Lower leg skin (tissue), 4 donors: ENCODE results near the gene CHP2. TPM values are rescaled to one million over a fixed set of nuclear protein-coding genes. Genes with fewer than 3 reads are reported as not detected.
A peak's percentile ranks its signal among the peaks of the same experiment; 100 is the strongest.
"Not testable (repeated sequence)": the region's sequence is repeated elsewhere in the genome, so short reads cannot be mapped to it uniquely, and the experiment has no call there.

Experiments
- DNase-seq, 2 donors: peaks; one replicate each; pipeline ENCODE4 v3.0.0-alpha.2; 2019; ENCODE audit warnings: low spot score in 2 of 2
- H3K4me3 ChIP-seq: fragments of 200-600 bp; sonication (generic); 2 replicates; pipeline ENCODE4 v1.5.1; 2017; ENCODE audit warnings: mild to moderate bottlenecking, low read depth; ENCODE audit not compliant: poor library complexity, severe bottlenecking
- CTCF ChIP-seq, 3 donors: fragments of 450-650 bp; IDR thresholded peaks; one replicate each; pipeline ENCODE4 v1.5.1; 2016; ENCODE audit warnings: antibody characterized with exemption in 3 of 3, mild to moderate bottlenecking in 3 of 3, moderate library complexity in 2 of 3
- POLR2A ChIP-seq, 2 donors: fragments of 450-650 bp; IDR thresholded peaks; one replicate each; pipeline ENCODE4 v1.6.1; 2016 to 2017; ENCODE audit warnings: antibody characterized with exemption in 2 of 2, mild to moderate bottlenecking in 1 of 2, moderate library complexity in 1 of 2
- WGBS, 2 donors: methylation state at CpG; one replicate each; pipeline ENCODE4 v1.1.5; 2018; 5-methylcytosine and 5-hydroxymethylcytosine counted together
- intact Hi-C: fragments of 100-400 bp; cut with DNase I; formaldehyde crosslinking; loops from one replicate; pipeline ENCODE4 v1.15.0; 2023; ENCODE audit warnings: low total_unique reads
- total RNA-seq, 4 donors: library from RNA; depleted of rRNA; stranded (reverse); fragments of >200 nt; gene quantifications; one replicate each; pipeline ENCODE4 v1.1.0, GENCODE V29; 2016

The CHP2 gene
- total RNA-seq, 4 donors from 2014 or later = 120 to 176 (median 134) TPM

DNA sequence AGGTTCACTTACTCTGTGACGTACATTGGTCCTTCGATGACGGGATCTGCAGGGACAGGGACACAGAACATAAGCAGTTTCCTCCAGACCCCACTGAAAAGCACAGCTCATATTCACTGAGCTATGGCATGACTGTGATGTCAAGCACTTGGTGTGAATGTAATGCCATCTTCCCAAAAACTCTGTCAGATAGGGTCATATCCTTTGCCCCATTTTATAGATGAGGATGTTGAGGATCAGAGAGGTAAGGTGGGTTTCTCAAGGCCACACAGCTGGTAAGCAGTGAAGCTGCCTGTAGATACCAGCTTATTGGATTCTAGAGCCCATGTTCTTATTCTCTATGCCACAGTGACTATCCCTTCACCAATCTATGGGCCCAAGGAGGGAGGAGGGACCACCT lies 44.3 kb upstream of the CHP2 start:
- WGBS, 2 donors = 94 to 98% methylated on average over 3 of the region's 3 CpGs
- DNase-seq = no peak
- intact Hi-C loops = no loop called here
- no peak for TF ChIP-seq POLR2A (IDR thresholded peaks at IDR 0.05)
- no peak for TF ChIP-seq CTCF (IDR thresholded peaks at IDR 0.05)
- no peak overlapping the region for H3K4me3 ChIP-seq

DNA sequence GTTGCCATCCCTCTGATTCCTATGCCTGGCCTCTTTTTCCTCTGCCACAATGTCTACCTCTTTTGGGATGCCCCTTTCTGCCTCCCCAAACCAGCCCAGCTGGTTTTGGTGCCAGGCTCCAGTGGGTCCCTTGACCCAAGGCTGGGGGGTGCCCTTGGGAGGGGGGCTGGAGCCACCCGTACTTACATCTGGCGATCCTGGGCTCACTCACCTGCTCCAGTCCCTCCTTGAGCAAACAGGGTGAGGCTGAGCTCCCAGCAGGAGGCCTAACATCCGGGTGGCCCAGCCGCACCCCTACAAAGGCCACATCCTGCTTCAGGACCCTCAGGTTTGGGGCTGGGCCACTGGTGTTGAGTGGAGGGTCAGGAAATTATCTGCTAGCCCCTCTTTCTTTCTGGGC lies 43.0 kb upstream of the CHP2 start:
- no peak for DNase-seq
- TF ChIP-seq POLR2A (IDR thresholded peaks at IDR 0.05) (no peak), CTCF (IDR thresholded peaks at IDR 0.05) (no peak)
- WGBS, 2 donors = 59 to 73% methylated on average over 4 of the region's 4 CpGs
- H3K4me3 ChIP-seq = no peak overlapping the region
- intact Hi-C loops = no loop called here

- no peak for DNase-seq
- whole genome bisulfite sequencing, 2 donors = 5 to 6% methylated on average over 11 to 18 of the region's 37 CpGs
- TF ChIP-seq POLR2A (IDR thresholded peaks at IDR 0.05) = no peak
- no peak for TF ChIP-seq CTCF (IDR thresholded peaks at IDR 0.05)
- intact Hi-C loops = no loop called here
- H3K4me3 ChIP-seq = no peak within 1 kb of the TSS
Observed at GRCh38 chr16:23712976-23713375, 41.9 kb upstream of the CHP2 start, which contains the start of gene ERN2. Gene ERN2 (minus strand): TSS chr16:23713222. CDS start chr16:23713187, 35 bp downstream.

- intact Hi-C loops = no loop called here
- DNase-seq = no peak
Observed at GRCh38 chr16:23716484-23716883, 38.3 kb upstream of the CHP2 start.

DNA sequence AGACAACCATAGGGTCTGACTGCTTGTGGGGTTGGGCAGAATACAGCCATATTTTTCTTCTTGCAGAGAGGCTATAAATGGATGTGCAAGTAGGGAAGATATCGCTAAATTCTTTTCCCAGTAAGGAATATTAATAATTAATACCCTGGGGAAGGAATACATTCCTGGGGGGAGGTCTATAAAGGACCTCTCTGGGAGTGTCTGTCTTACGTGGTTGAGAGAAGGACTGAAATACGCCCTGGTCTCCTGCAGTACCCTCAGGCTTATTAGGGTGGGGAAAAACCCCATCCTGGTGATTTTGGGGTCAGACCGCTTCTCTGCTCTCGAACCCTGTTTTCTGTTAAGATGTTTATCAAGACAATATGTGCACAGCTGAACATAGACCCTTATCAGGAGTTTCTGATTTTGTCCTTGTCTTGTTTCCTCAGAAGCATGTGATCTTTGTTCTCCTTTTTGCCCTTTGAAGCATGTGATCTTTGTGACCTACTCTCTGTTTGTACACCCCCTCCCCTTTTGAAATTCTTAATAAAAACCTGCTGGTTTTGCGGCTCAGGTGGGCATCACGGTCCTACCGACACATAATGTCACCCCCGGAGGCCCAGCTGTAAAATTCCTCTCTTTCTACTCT lies 32.1 kb upstream of the CHP2 start:
- WGBS, 2 donors = 73 to 79% methylated on average over 9 of the region's 9 CpGs

More at GRCh38 chr16:23716484-23716883, 38.3 kb upstream of the CHP2 start:
- no peak for TF ChIP-seq CTCF (IDR thresholded peaks at IDR 0.05)
- TF ChIP-seq POLR2A (IDR thresholded peaks at IDR 0.05) = no peak
- no peak overlapping the region for H3K4me3 ChIP-seq
- WGBS, 2 donors = 83 to 88% methylated on average over 5 of the region's 5 CpGs

DNA sequence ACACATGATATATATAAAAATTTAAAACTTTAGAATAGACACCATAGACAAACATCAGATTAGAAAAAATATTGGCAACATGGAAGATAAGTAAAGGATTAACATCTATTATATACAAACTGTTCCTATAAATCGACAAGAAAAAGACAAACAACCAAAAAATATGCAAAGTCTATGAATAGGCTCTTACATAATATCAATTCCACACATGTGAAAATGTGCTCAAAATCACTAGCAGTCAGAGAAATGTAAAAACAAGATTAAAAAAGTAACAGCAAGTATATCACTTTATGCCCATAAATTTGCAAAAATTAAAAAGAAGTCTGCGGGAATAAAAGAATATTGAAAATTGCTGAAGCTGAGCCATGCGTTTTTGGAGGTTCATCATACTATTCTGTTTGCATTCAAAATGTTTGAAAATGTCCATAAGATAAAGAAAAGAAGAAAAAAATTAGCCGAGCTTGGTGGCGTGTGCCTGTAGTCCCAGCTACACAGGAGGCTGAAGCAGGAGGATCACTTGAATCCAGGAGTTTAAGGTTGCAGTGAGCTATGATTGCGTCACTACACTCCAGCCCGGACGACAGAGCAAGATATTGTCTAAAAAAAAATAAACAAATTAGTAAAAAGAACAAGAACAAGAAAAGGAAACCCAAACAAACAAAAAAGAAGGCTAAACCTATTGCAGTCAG lies 30.6 kb upstream of the CHP2 start:
- no peak for TF ChIP-seq CTCF (IDR thresholded peaks at IDR 0.05)
- TF ChIP-seq POLR2A (IDR thresholded peaks at IDR 0.05) = no peak
- intact Hi-C loops = no loop called here
- 81 to 82% methylated on average over 8 of the region's 8 CpGs for WGBS, 2 donors
- H3K4me3 ChIP-seq = no peak overlapping the region
- DNase-seq = no peak

More for the DNA sequence above, 32.1 kb upstream of the CHP2 start:
- peak in 1 of 2 donors; percentile 6 for DNase-seq
- intact Hi-C loops, H3K4me3 ChIP-seq: not testable (repeated sequence)
